GM21825 (cell line): ENCODE data around the gene SLC25A5.
A peak's percentile ranks its signal among the peaks of the same experiment; 100 is the strongest.
"Not testable (repeated sequence)": the region's sequence is repeated elsewhere in the genome, so short reads cannot be mapped to it uniquely, and the experiment has no call there.

Experiments used
- ATAC-seq: cut with Tn5 transposase; IDR thresholded peaks from one replicate; pipeline ENCODE4 v1.9.1; 2021; ENCODE audit warnings: mild to moderate bottlenecking, moderate library complexity; ENCODE audit not compliant: unreplicated experiment

The SLC25A5 gene

GRCh38 chrX:119467842-119468550, at the start of gene SLC25A5:
Gene SLC25A5 (plus strand): TSS chrX:119468444. CDS start chrX:119468516, 72 bp downstream.
- peak; percentile 89 for ATAC-seq

- ATAC-seq, result no peak
Measured at GRCh38 chrX:119419146-119419545, 49.1 kb upstream of the SLC25A5 start.

- ATAC-seq, result no peak
Measured at GRCh38 chrX:119419898-119420297, 48.3 kb upstream of the SLC25A5 start.

- ATAC-seq, result no peak
Measured at GRCh38 chrX:119421016-119421705, 47.1 kb upstream of the SLC25A5 start.

- no peak for ATAC-seq
Measured at GRCh38 chrX:119423631-119424030, 44.6 kb upstream of the SLC25A5 start.

- ATAC-seq, result no peak
Measured at GRCh38 chrX:119424999-119425398, 43.2 kb upstream of the SLC25A5 start.

GRCh38 chrX:119427024-119427794, 41.0 kb upstream of the SLC25A5 start:
- peak; percentile 85 for ATAC-seq

- no peak for ATAC-seq
Measured at GRCh38 chrX:119427795-119428185, 40.5 kb upstream of the SLC25A5 start.

GRCh38 chrX:119429471-119429870, 38.8 kb upstream of the SLC25A5 start:
- ATAC-seq, result no peak

- ATAC-seq, result not testable (repeated sequence)
Measured at GRCh38 chrX:119441295-119441694, 26.9 kb upstream of the SLC25A5 start.

- no peak for ATAC-seq
Measured at GRCh38 chrX:119442286-119442685, 26.0 kb upstream of the SLC25A5 start.

- no peak for ATAC-seq
Measured at GRCh38 chrX:119453202-119453601, 15.0 kb upstream of the SLC25A5 start.

- ATAC-seq, result no peak
Measured at GRCh38 chrX:119455264-119455663, 13.0 kb upstream of the SLC25A5 start.

- ATAC-seq, result no peak
Measured at GRCh38 chrX:119459181-119459580, 9.1 kb upstream of the SLC25A5 start.

- ATAC-seq, result no peak
Measured at GRCh38 chrX:119465555-119465954, 2.7 kb upstream of the SLC25A5 start.

GRCh38 chrX:119466970-119467369, 1.3 kb upstream of the SLC25A5 start:
- no peak for ATAC-seq

GRCh38 chrX:119467433-119467832, 811 bp upstream of the SLC25A5 start:
- no peak for ATAC-seq

- ATAC-seq, result peak; percentile 77
Measured at GRCh38 chrX:119468551-119469312, 488 bp downstream of the SLC25A5 start.

GRCh38 chrX:119469313-119469635, 1.0 kb downstream of the SLC25A5 start:
- no peak for ATAC-seq

- no peak for ATAC-seq
Measured at GRCh38 chrX:119474615-119475388, 6.6 kb downstream of the SLC25A5 start.
